ENCODE measurements around the gene WFDC10A.
"Not testable (repeated sequence)": the region's sequence is repeated elsewhere in the genome, so short reads cannot be mapped to it uniquely, and the experiment has no call there.

Gene WFDC10A

GRCh38 chr20:45649312-45649863 is 19.8 kb downstream of the WFDC10A start:
- DNase-seq = no peak

- DNase-seq = not testable (repeated sequence)
Observed at GRCh38 chr20:45651726-45652125, 22.2 kb downstream of the WFDC10A start.

- DNase-seq = not testable (repeated sequence)
Observed at GRCh38 chr20:45657038-45657437, 27.5 kb downstream of the WFDC10A start.

GRCh38 chr20:45670139-45670538 is 40.6 kb downstream of the WFDC10A start, which contains the start of gene WFDC11:
Gene WFDC11 (minus strand): TSS chr20:45670239. CDS start chr20:45650600, 19,639 bp downstream.
- no peak for DNase-seq

- no peak for DNase-seq
Observed at GRCh38 chr20:45672765-45673164, 43.2 kb downstream of the WFDC10A start.

- no peak for DNase-seq
Observed at GRCh38 chr20:45679650-45680049, 50.1 kb downstream of the WFDC10A start.
